DMS79 treated with DMSO at 0.1 percent for 48 hours (cell line): ENCODE measurements around the gene FBXO34.

Source experiments
- DNase-seq: peaks from one replicate; lab custom pipeline; 2025; lab: John Stamatoyannopoulos, UW

FBXO34 gene

GRCh38 chr14:55270832-55271571 is at the start of gene FBXO34:
TSS of gene FBXO34 (plus strand) at chr14:55271421. CDS start at chr14:55350391, 78,970 bp downstream.
- DNase-seq, result peak; percentile 99

- no peak for DNase-seq
Observed at GRCh38 chr14:55221968-55222367, 49.3 kb upstream of the FBXO34 start.

GRCh38 chr14:55223364-55223763 is 47.9 kb upstream of the FBXO34 start:
- DNase-seq, result no peak

GRCh38 chr14:55228261-55228660 is 43.0 kb upstream of the FBXO34 start:
- DNase-seq, result no peak

- no peak for DNase-seq
Observed at GRCh38 chr14:55233591-55233990, 37.6 kb upstream of the FBXO34 start.

GRCh38 chr14:55238019-55238680 is 33.1 kb upstream of the FBXO34 start:
- DNase-seq, result no peak

DNA sequence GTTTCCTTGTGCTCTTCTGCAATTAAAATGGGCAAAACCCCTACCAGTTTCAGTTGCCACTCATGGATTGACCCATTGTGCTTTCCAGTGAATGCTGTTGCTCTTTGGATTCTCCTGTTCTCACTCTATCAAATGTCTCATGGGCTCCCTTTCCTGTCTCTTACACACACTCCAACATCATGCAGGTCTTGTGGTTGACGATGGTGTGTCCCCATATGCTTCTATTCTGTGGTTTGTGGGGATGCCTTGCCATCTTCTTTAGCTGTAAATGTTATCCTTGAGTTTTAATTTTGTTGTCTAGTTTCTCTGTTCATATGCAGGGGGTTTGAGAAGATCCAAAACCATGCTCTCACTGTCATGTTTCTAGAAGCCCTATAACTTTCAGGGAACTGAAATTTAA is 31.9 kb upstream of the FBXO34 start:
- DNase-seq, result no peak

GRCh38 chr14:55240526-55241178 is 30.6 kb upstream of the FBXO34 start:
- no peak for DNase-seq

GRCh38 chr14:55241673-55242072 is 29.5 kb upstream of the FBXO34 start:
- DNase-seq, result no peak

- DNase-seq, result no peak
Observed at GRCh38 chr14:55243386-55243785, 27.8 kb upstream of the FBXO34 start.

GRCh38 chr14:55243813-55244212 is 27.4 kb upstream of the FBXO34 start:
- no peak for DNase-seq

- no peak for DNase-seq
Observed at GRCh38 chr14:55245657-55246268, 25.5 kb upstream of the FBXO34 start.

GRCh38 chr14:55248411-55248810 is 22.8 kb upstream of the FBXO34 start:
- no peak for DNase-seq

GRCh38 chr14:55249423-55249822 is 21.8 kb upstream of the FBXO34 start:
- no peak for DNase-seq

- DNase-seq, result no peak
Observed at GRCh38 chr14:55253276-55253675, 17.9 kb upstream of the FBXO34 start.

DNA sequence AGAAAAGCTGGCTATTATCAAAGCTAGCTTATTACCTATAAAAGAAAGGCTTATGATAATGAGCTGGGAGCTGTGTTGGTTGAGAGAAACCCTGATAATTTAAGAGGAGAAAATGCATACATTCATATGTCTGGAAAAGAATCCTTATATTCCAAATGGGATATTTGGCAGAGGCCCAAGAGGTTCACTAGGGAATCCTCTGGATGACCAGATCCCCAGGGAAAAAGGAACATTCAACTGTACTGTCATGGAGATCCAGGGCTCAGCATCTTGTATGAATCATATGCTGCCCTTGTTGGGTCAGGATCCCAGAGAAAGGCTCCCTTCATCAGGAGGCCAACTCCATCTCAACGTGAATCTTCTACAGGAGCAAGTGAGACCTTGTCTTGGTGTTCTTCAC is 16.6 kb upstream of the FBXO34 start:
- no peak for DNase-seq

DNA sequence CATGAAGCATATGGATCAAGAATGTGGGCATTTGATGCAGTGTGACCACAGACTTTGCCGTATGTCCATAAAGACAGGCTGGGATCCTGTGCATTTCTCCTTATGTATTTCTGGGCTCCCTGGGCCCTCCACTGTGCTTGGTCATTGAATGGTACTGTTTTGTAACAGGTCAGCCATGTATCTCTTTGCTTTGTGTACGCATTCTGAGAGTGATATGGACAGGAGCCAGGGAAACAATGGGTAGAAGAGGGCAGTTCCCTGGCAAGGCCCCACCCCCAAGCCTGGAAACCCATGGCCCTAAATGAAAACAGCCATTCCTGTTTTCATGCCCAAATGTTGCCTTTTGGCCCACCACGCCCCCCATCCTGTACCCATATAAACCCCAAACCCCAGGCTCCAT is 15.2 kb upstream of the FBXO34 start:
- no peak for DNase-seq

DNA sequence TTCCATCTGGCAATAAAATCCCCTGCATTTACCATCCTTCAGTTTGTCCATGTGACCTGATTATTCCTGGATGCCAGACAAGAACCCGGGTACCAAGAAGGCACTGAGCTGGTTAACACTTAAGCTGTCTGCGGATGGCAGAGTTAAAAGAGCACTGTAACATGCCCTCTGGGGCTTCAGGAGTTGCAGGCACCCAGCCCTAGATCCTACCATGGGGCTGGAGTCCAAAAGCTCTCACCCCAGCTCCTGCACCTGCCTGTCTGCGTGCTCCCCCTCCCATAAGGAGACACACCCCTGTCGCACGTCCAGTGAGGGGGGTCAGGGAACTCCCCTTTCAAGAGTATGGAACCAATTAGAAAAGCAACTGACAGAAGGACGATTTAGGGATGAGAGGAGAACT is 14.6 kb upstream of the FBXO34 start:
- DNase-seq, result no peak

DNA sequence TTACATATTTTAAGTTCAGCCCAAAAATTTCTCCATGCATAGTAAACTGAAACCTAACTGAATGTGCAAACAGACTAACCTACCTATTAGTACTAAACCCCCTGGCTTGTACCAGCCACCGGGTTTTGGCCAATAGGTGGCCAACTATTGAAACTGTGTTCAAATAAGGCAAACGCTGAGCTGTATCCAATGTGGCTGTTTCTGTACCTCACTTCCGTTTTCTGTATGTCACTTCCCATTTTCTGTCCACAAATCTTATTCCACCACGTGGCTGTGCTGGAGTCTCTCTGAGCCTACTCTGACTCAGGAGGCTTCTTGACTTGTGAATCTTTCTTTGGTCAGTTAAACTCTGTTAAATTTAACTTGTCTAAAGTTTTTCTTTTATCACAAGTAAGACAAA is 6.0 kb upstream of the FBXO34 start:
- DNase-seq, result no peak

- DNase-seq, result no peak
Observed at GRCh38 chr14:55267820-55268219, 3.4 kb upstream of the FBXO34 start.

GRCh38 chr14:55271572-55272298 is 514 bp downstream of the FBXO34 start:
- peak; percentile 68 for DNase-seq

DNA sequence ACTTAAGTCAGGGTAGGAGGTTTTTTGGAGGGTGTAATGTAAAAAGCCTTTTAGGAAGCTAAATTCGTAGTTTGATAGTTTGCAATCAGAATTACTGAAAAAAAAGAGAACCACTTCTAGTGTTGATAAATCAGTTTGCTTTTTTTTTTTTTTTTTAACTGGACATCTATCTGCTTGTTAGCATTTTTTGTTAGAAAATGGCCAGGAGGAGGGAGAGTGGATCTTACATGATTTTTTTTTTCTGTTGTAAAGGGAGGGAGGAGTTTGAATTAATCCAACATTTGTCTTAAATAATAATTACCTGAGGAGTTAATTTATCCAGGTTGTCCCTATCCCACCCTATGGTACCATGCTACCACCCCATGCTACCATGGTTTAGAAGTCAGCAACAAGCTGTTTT is 1.2 kb downstream of the FBXO34 start:
- DNase-seq, result no peak
